Astrocyte of the spinal cord (primary cell): ENCODE data around the gene LSAMP.

Experiments used
- DNase-seq: peaks from one replicate; pipeline ENCODE4 v3.0.0; 2011; ENCODE audit warnings: low read depth, low spot score
- H3K4me3 ChIP-seq: 2 replicates; pipeline ENCODE4 v1.5.1; 2011; ENCODE audit warnings: low read depth, mild to moderate bottlenecking, low read length, moderate library complexity
- in situ Hi-C: cut with HindIII; loops from 2 replicates; pipeline ENCODE4 v1.10.0; 2017; ENCODE audit warnings: low sequenced_read_pairs
- TF ChIP-seq, protein P1 (sequence below): IDR thresholded peaks from 2 replicates; pipeline ENCODE4 v1.5.1; 2012; ENCODE audit warnings: low read depth, mild to moderate bottlenecking, low read length, inconsistent platforms

The LSAMP gene

DNA sequence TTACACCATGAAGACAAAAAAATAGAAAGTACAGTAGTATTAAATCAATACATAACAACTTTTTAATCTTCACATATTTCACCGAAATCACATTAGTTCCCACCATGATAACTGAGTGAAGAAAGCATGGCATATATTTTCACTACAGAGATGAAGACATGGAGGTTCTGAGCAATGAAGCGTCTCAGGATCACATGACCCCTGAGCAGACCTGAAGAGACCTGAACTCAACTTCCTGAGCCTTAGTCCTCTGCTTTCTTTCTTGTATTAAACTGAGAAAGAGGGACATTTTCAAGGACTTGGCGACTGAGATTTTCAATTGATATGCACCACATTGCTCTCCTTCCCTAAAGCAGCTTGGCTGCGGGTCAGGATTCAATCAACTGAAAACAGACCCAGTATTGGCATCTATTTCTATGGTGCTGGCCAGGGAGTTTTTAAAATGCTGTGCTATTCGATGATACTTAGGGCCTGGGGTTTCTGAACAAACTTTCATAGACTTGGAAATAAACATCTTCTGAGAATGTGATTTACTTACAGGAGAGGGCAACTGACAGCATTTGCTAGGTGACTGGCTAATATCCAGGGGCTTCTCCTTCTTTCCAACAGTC lies 165.1 kb downstream of the LSAMP start:
- no peak for DNase-seq
- no peak overlapping the region for H3K4me3 ChIP-seq
- TF ChIP-seq, protein P1, sequence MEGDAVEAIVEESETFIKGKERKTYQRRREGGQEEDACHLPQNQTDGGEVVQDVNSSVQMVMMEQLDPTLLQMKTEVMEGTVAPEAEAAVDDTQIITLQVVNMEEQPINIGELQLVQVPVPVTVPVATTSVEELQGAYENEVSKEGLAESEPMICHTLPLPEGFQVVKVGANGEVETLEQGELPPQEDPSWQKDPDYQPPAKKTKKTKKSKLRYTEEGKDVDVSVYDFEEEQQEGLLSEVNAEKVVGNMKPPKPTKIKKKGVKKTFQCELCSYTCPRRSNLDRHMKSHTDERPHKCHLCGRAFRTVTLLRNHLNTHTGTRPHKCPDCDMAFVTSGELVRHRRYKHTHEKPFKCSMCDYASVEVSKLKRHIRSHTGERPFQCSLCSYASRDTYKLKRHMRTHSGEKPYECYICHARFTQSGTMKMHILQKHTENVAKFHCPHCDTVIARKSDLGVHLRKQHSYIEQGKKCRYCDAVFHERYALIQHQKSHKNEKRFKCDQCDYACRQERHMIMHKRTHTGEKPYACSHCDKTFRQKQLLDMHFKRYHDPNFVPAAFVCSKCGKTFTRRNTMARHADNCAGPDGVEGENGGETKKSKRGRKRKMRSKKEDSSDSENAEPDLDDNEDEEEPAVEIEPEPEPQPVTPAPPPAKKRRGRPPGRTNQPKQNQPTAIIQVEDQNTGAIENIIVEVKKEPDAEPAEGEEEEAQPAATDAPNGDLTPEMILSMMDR, result no peak
- in situ Hi-C loops, result no loop called here

DNA sequence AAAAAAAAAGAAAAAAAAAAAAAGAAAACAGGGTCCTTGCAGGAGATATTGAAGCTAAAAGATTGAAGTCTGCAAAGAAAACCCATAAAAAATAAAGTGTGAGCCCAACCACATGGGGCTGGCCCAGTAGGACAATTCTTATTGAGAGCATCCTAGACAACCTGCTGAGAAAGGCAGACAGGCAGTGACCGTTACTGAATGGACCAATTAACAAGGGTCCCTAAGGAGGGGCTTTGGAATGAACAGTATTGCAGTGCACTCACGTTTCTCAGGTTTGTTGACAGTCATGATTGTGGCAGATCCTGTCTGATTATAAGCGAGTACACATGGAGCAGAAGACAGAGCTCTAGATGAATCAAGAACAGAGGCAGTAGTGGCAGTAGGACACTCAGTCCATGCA lies 168.6 kb downstream of the LSAMP start:
- TF ChIP-seq, protein P1, result no peak
- H3K4me3 ChIP-seq, result no peak overlapping the region
- in situ Hi-C loops, result no loop called here
- DNase-seq, result no peak

- TF ChIP-seq, protein P1, result no peak
- in situ Hi-C loops, result no loop called here
- H3K4me3 ChIP-seq, result no peak overlapping the region
- no peak for DNase-seq
Measured at GRCh38 chr3:116270056-116270455, 175.2 kb downstream of the LSAMP start.

DNA sequence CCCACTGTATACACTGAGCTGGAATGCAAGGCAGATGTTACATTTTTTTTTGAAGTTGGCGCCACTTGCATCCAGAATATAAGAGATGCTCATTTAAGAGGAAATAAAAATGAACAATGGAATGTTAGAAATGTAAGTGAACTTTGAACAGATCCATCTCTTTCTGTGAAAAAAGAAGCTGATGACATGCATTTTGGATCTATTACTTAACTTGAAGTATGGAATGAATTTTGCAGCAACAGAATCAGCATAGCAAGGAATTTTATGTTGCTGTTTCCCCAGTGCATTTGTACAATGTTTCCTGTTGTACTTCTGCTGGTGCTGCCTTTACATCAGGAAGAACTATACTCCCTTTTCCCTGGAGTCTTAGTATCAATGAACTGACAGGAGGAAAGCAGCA lies 178.2 kb downstream of the LSAMP start:
- TF ChIP-seq, protein P1, result no peak

GRCh38 chr3:116265976-116266584 lies 179.2 kb downstream of the LSAMP start:
- no peak for DNase-seq
- H3K4me3 ChIP-seq, result no peak overlapping the region
- in situ Hi-C loops, result no loop called here
- TF ChIP-seq, protein P1, result no peak

More for the DNA sequence above, 178.2 kb downstream of the LSAMP start:
- no peak overlapping the region for H3K4me3 ChIP-seq
- in situ Hi-C loops, result no loop called here
- DNase-seq, result no peak

- no peak for DNase-seq
- in situ Hi-C loops, result no loop called here
- no peak overlapping the region for H3K4me3 ChIP-seq
- TF ChIP-seq, protein P1, result no peak
Measured at GRCh38 chr3:116265320-116265695, 180.0 kb downstream of the LSAMP start.
